ENCODE measurements around the gene KLHDC3. TPM values are rescaled to one million over a fixed set of nuclear protein-coding genes. Genes with fewer than 3 reads are reported as not detected.

Gene KLHDC3
- total and polyA plus RNA-seq, 2 donors (not counting 3 experiments of a cell fraction or from before 2014, with no cell fraction given) = 84.8 to 120 TPM

DNA sequence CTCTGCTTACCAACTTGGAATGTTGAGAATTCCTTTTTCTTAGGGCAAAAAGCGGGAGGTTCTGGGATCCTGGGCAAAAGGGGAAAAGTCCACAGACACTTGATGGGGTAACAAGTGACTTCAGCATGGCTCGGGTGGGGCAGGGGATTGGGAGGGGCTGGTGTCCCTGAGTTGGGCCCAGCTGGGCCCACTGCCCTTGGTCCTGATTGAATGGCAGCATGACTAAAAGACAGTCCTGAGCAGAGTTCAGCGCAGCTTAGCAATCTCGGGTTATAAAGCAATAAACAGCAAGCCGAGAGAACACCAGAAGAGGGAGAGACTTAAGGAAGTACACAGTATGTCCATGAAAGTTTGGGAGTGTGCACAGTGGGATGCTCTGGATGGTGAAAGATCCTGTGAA is 24.1 kb upstream of the KLHDC3 start:
- dilution Hi-C loops (cut with MboI; ENCODE audit: extremely low pct_ligation_motif_present, low sequenced_read_pairs) (no loop called here), intact Hi-C loops (cut with micrococcal nuclease) (no loop called here)
- Histone ChIP-seq H3K27me3 (ENCODE audit: control insufficient read depth in 2 of 2, insufficient read depth in 2 of 2, low read length in 2 of 2) (no peaks in the 10 kb centered on the region), H3K9me3 (replicated peaks; ENCODE audit: control insufficient read depth, insufficient read depth, low read length) (no peaks in the 10 kb centered on the region), H3K79me2 (ENCODE audit: control insufficient read depth, insufficient read depth, low read length) (peaks cover 15% of the 10 kb centered on the region), H3K9me1 (replicated peaks; ENCODE audit: control insufficient read depth, extremely low read depth, insufficient read depth, low read length) (no peaks in the 10 kb centered on the region), H3K27ac (ENCODE audit: insufficient read depth, low read depth, low read length) (no peak overlapping the region), H3K9ac (replicated peaks; ENCODE audit: extremely low read depth, insufficient read depth, low read length) (no peak overlapping the region), H3K4me2 (ENCODE audit: insufficient read depth, low read length) (no peak overlapping the region), H3K36me3 (ENCODE audit: control insufficient read depth in 2 of 2, extremely low read depth in 1 of 2, insufficient read depth in 2 of 2, low read length in 2 of 2) (peaks cover 0 to 10% of the 10 kb centered on the region in 2 experiments), H3K4me1 (ENCODE audit: control insufficient read depth, extremely low read depth, insufficient read depth, low read length) (peaks cover 15% of the 10 kb centered on the region), H4K20me1 (replicated peaks; ENCODE audit: control insufficient read depth, extremely low read depth, insufficient read depth, low read length) (peaks cover 3% of the 10 kb centered on the region), H3K4me3 (replicated peaks in 1 of 3; ENCODE audit: insufficient read depth in 1 of 3, low read depth in 1 of 3, low read length in 3 of 3) (no peak overlapping the region), H2AFZ (ENCODE audit: low read depth, low read length) (no peak overlapping the region)
- no peak for FAIRE-seq
- no peak for DNase-seq (ENCODE audit: low read depth, low spot score)
- CTCF ChIA-PET = no interaction called here
- POLR2A ChIA-PET = no interaction called here
- BruUV-seq (replicated peaks) = no TSS peak
- TF ChIP-seq EZH2 (IDR thresholded peaks at IDR 0.05; ENCODE audit: borderline replicate concordance, low read depth, low read length, severe bottlenecking) (no peak), GATA2 (IDR thresholded peaks at IDR 0.05; ENCODE audit: insufficient read depth, insufficient read length, low read depth, low read length) (no peak), FOS (IDR thresholded peaks at IDR 0.05; ENCODE audit: borderline replicate concordance, insufficient read depth, low read length) (no peak), POLR2A (IDR thresholded peaks at IDR 0.05; ENCODE audit: low read depth, low read length) (no peak), POLR2AphosphoS5 (IDR thresholded peaks at IDR 0.05; ENCODE audit: insufficient read depth, low read depth, low read length) (no peak), JUN (IDR thresholded peaks at IDR 0.05; ENCODE audit: borderline replicate concordance, insufficient read depth, insufficient read length, low read depth) (no peak), MYC (IDR thresholded peaks at IDR 0.05; ENCODE audit: low read depth, low read length) (no peak)
- TF ChIP-seq, protein P1, sequence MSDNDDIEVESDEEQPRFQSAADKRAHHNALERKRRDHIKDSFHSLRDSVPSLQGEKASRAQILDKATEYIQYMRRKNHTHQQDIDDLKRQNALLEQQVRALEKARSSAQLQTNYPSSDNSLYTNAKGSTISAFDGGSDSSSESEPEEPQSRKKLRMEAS (IDR thresholded peaks at IDR 0.05; ENCODE audit: insufficient read depth, insufficient read length) = no peak
- TF ChIP-seq, protein P2, sequence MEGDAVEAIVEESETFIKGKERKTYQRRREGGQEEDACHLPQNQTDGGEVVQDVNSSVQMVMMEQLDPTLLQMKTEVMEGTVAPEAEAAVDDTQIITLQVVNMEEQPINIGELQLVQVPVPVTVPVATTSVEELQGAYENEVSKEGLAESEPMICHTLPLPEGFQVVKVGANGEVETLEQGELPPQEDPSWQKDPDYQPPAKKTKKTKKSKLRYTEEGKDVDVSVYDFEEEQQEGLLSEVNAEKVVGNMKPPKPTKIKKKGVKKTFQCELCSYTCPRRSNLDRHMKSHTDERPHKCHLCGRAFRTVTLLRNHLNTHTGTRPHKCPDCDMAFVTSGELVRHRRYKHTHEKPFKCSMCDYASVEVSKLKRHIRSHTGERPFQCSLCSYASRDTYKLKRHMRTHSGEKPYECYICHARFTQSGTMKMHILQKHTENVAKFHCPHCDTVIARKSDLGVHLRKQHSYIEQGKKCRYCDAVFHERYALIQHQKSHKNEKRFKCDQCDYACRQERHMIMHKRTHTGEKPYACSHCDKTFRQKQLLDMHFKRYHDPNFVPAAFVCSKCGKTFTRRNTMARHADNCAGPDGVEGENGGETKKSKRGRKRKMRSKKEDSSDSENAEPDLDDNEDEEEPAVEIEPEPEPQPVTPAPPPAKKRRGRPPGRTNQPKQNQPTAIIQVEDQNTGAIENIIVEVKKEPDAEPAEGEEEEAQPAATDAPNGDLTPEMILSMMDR (IDR thresholded peaks at IDR 0.05; ENCODE audit: extremely low read depth in 1 of 2, insufficient read depth in 1 of 2, low read depth in 1 of 2, low read length in 2 of 2) = no peak
